Body of pancreas (tissue), 4 donors: ENCODE measurements around the gene CARHSP1. TPM values are rescaled to one million over a fixed set of nuclear protein-coding genes. Genes with fewer than 3 reads are reported as not detected.

Experiments used
- ATAC-seq: fragments of 150-250 bp; one replicate; pipeline ENCODE4 v1.9.1; 2016
- DNase-seq, 4 donors: peaks; one replicate each; pipeline ENCODE4 v3.0.0-alpha.2; 2019
- H3K27ac ChIP-seq, 4 donors: fragments of 200-600 bp; sonication (generic); 1 replicate in 3 of 4; 2 replicates in 1 of 4; pipeline versions ENCODE4 v1.5.1 to v1.6.1; 2016 to 2019; ENCODE audit warnings: mild to moderate bottlenecking in 1 of 4, mixed read lengths in 1 of 4, moderate library complexity in 1 of 4
- H3K27me3 ChIP-seq, 2 donors: fragments of 200-600 bp; sonication (generic); one replicate each; pipeline ENCODE4 v1.6.0; 2016; ENCODE audit warnings: mild to moderate bottlenecking in 1 of 2
- H3K36me3 ChIP-seq, 2 donors: fragments of 200-600 bp; sonication (generic); replicated peaks in 1 of 2; 2 replicates each; pipeline ENCODE4 v1.5.1; 2016; ENCODE audit warnings: low read depth in 2 of 2; ENCODE audit not compliant: insufficient read depth in 1 of 2
- H3K4me1 ChIP-seq: fragments of 200-600 bp; sonication (generic); one replicate; pipeline ENCODE4 v1.6.0; 2016
- H3K4me3 ChIP-seq, 2 donors: fragments of 200-600 bp; sonication (generic); 1 replicate in 1 of 2; 2 replicates in 1 of 2; pipeline ENCODE4 v1.5.1; 2016 to 2019
- H3K9me3 ChIP-seq, 3 donors: fragments of 200-600 bp; sonication (generic); 1 replicate in 2 of 3; 2 replicates in 1 of 3; pipeline ENCODE4 v1.5.1; 2016
- CTCF ChIP-seq, 7 experiments: fragments of 450-650 bp in 4 of 7; fragments of 200-600 bp in 3 of 7; sonication (generic) in 3 of 7; IDR thresholded peaks; one replicate each; pipeline ENCODE4 v1.5.1; 2016 to 2019; ENCODE audit warnings: antibody characterized with exemption in 7 of 7
- POLR2A ChIP-seq, 3 donors: fragments of 450-650 bp; IDR thresholded peaks; one replicate each; pipeline ENCODE4 v1.6.1; 2016; ENCODE audit warnings: antibody characterized with exemption in 3 of 3, mild to moderate bottlenecking in 2 of 3
- WGBS, 2 donors: methylation state at CpG; one replicate each; pipeline ENCODE4 v1.1.5; 2017; 5-methylcytosine and 5-hydroxymethylcytosine counted together
- intact Hi-C: fragments of 100-400 bp; cut with DNase I; formaldehyde crosslinking; loops from one replicate; pipeline ENCODE4 v1.15.1; 2023
- total RNA-seq, 2 donors: library from RNA; depleted of rRNA; stranded (reverse); fragments of >200 nt; gene quantifications; one replicate each; pipeline ENCODE4 v1.1.0, GENCODE V29; 2016

CARHSP1 gene
- total RNA-seq, 2 donors from 2014 or later, result 16.5 to 59.9 TPM

GRCh38 chr16:8862309-8863130 lies 6.3 kb downstream of the CARHSP1 start:
- TF ChIP-seq POLR2A (IDR thresholded peaks at IDR 0.05), result no peak
- no peak for TF ChIP-seq CTCF (IDR thresholded peaks at IDR 0.05)
- peaks cover 88% of the 10 kb centered on the region for H3K4me1 ChIP-seq
- H3K27ac ChIP-seq, result peak overlapping the region in 3 of 4 donors; percentile 88 to 94 (median 94)
- H3K9me3 ChIP-seq, result no peaks in the 10 kb centered on the region
- no peak for ATAC-seq
- H3K4me3 ChIP-seq, result no peak overlapping the region
- DNase-seq, result no peak
- H3K27me3 ChIP-seq, result no peaks in the 10 kb centered on the region
- H3K36me3 ChIP-seq, result peaks cover 0 to 4% of the 10 kb centered on the region in 2 donors
- 73% methylated on average over 14 of the region's 14 CpGs for WGBS, 2 donors
- intact Hi-C loops, result no loop called here

- peak overlapping the region; percentile 31 to 94 (median 91) for H3K27ac ChIP-seq
- no peaks in the 10 kb centered on the region for H3K9me3 ChIP-seq
- H3K4me1 ChIP-seq, result peaks cover 81% of the 10 kb centered on the region
- H3K27me3 ChIP-seq, result no peaks in the 10 kb centered on the region
- peaks cover 0 to 4% of the 10 kb centered on the region in 2 donors for H3K36me3 ChIP-seq
- ATAC-seq, result no peak
- 43 to 53% methylated on average over 8 to 14 of the region's 14 CpGs for WGBS, 2 donors
- no peak overlapping the region for H3K4me3 ChIP-seq
- no peak for TF ChIP-seq CTCF (IDR thresholded peaks at IDR 0.05)
- peak in 1 of 3 donors; percentile 9 for TF ChIP-seq POLR2A (IDR thresholded peaks at IDR 0.05)
- intact Hi-C loops, result no loop called here
- DNase-seq, result peak in 1 of 4 donors; percentile 54
These were observed 7.1 kb downstream of the CARHSP1 start for GRCh38 chr16:8861563-8862308.

GRCh38 chr16:8859913-8860881 lies 8.6 kb downstream of the CARHSP1 start:
- peaks cover 4 to 6% of the 10 kb centered on the region in 2 donors for H3K36me3 ChIP-seq
- H3K9me3 ChIP-seq, result no peaks in the 10 kb centered on the region
- H3K4me3 ChIP-seq, result no peak overlapping the region
- peak; percentile 22 for ATAC-seq
- peak; percentile 57 to 78 (median 66) for DNase-seq
- peaks cover 65% of the 10 kb centered on the region for H3K4me1 ChIP-seq
- H3K27ac ChIP-seq, result peak overlapping the region in 3 of 4 donors; percentile 63 to 94 (median 94)
- intact Hi-C loops, result loop anchor here (10.0 kb wide), 1 partner anchor 55 kb away; no protein-coding TSS in a partner anchor
- TF ChIP-seq CTCF (IDR thresholded peaks at IDR 0.05) (no peak), POLR2A (IDR thresholded peaks at IDR 0.05) (peak in 1 of 3 donors; percentile 21)
- no peaks in the 10 kb centered on the region for H3K27me3 ChIP-seq
- 53 to 56% methylated on average over 25 of the region's 25 CpGs for WGBS, 2 donors
